ENCODE measurements around the gene CDK14.
"Not testable (repeated sequence)": the region's sequence is repeated elsewhere in the genome, so short reads cannot be mapped to it uniquely, and the experiment has no call there.

CDK14 gene

GRCh38 chr7:90723866-90724265 is 127.7 kb downstream of the CDK14 start:
- no peak for DNase-seq

GRCh38 chr7:90726120-90726519 is 130.0 kb downstream of the CDK14 start:
- no peak for DNase-seq

DNA sequence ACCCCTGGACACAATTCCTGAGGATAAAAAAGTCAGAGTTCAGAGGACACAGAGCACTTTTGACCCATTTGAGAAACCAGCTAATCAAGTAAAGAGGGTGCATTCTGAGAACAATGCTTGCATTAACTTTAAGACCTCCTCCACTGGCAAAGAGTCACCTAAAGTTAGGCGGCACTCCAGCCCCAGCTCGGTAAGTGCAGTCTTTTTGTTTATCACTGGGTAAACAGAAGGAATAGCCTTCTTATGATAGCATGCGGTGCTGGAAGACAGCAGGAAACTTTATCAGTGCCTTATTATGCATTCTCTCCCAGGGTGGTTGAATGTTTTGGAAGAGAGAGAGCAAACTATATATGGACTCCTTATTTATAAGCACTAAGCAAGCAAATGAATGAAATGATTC is 130.5 kb downstream of the CDK14 start:
- DNase-seq: no peak

GRCh38 chr7:90727412-90727811 is 131.3 kb downstream of the CDK14 start:
- DNase-seq: no peak

- DNase-seq: no peak
Observed at GRCh38 chr7:90728568-90728967, 132.4 kb downstream of the CDK14 start.

DNA sequence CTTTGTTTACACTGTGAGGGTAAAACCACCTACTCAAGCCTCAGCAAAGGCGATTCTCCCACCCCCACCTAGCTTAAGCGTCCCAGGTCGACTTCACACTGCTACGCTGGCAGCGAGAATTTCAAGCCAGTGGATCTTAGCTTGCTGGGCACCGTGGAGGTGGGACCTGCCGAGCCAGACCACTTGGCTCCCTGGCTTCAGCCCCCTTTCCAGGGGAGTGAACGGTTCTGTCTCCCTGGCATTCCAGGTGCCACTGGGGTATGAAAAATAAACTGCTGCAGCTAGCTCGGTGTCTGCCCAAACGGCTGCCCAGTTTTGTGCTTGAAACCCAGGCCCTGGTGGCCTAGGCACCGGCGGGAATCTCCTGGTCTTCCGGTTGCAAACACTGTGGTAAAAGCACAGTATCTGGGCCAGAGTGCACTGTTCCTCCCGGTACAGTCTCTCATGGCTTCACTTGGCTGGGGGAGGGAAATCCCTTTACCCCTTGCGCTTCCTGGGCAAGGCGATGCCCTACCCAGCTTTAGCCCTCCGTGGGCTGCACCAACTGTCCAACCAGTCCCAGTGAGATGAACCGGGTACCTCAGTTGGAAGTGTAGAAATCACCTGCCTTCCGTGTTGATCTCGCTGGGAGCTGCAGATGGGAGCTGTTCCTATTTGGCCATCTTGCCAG is 139.6 kb downstream of the CDK14 start:
- DNase-seq: not testable (repeated sequence)

DNA sequence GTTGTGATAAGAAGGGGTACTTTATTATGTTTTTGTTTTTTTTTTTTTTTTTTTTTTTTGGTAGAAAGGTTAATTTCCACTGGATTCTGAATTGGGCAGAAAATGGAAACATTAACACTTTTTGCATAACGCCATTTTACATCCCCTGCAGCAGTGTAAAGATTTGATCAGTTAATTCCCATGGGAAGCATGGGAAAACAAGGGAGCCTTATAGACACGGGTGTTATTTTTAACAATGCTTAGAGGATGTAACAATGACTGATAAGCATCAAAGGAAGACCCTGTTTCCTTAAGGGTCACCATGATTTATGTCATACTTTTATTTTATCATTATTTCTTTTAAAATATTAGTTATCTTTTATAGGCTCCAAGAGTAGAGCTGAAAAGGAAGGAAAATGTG is 140.2 kb downstream of the CDK14 start:
- no peak for DNase-seq

DNA sequence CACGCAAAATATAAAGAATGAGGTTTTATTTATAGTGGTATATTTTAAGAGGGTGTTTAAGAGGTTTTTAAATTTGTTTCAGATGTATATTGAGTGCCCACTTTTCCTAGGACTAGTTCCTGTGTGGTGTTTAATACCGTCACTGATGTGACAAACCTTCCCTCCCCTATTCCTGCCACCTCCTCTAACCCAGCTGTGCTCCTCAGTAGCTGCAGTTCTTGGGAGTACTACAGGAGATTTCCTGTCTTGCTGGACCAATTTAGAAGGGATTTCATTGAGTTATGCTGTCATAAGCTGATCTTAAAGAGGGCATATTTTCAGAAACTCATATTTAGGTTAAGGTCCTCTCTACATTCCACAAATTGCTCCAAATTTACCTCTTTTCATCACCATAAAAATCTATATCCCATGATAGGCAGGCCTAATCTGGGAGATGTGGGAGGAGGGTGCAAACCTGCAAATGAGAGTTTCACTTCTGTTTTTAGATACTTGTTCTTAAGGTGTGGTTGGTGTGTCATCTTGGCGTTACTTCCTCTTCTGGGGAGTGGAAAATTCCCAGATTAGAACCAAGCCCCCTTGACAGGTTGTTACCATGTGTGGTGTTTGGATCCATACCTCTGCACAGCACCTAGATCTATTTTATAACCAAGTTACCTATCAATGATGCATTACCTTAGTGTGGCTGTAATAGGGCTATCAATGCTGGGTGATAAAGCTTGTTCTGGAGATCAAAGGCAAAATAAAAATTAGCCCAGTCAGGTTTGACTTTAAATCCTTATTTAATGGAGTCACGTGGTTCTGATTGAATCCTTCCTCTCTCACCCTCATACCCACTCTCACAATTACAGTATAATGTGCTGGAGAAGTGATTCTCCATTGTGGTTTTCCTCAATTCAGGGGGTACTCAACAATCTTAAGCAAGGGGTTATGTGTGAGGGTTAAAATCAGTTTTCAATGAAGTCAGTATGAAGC is 141.1 kb downstream of the CDK14 start:
- DNase-seq: no peak

GRCh38 chr7:90738249-90738648 is 142.1 kb downstream of the CDK14 start:
- no peak for DNase-seq

GRCh38 chr7:90739716-90740115 is 143.6 kb downstream of the CDK14 start:
- no peak for DNase-seq

- DNase-seq: no peak
Observed at GRCh38 chr7:90740386-90740785, 144.3 kb downstream of the CDK14 start.

GRCh38 chr7:90743626-90744025 is 147.5 kb downstream of the CDK14 start:
- no peak for DNase-seq

GRCh38 chr7:90747516-90747915 is 151.4 kb downstream of the CDK14 start:
- DNase-seq: no peak

GRCh38 chr7:90749262-90749661 is 153.1 kb downstream of the CDK14 start:
- no peak for DNase-seq

DNA sequence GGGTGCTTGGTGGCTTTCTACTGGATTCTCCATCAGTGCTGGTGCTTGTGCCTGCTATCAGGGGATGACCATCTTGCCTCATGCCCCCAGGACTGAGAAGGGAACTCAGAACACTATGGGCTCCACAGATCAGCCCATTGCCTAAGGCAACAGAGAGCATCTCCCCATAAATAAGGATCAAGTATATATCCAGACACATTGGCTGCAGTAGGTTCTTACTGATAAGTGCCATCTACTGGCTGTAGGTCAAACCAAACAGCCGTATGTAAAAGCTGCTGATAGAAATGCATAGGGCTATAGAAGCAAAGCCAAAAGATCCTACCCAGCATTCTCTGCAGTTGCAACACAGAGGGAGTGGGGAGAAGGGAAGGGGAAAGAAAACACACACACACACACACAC is 153.7 kb downstream of the CDK14 start:
- DNase-seq: no peak

DNA sequence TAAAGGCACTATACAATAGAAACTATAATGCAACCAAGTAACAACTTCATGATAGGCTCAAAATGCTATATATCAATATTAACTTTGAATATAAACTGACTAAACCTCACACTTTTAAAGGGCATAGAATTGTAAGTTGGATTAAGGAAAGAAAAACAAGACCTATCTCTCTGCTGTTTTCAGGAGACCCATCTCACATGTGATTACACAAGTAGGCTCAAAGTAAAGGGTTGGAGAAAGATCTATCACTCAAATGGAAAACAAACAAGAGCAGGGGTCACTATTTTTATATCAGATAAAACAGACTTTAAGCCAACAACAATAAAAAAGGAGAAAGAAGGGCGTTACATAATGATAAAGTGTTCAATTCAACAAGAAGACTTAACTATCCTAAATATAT is 155.5 kb downstream of the CDK14 start:
- DNase-seq: no peak

DNA sequence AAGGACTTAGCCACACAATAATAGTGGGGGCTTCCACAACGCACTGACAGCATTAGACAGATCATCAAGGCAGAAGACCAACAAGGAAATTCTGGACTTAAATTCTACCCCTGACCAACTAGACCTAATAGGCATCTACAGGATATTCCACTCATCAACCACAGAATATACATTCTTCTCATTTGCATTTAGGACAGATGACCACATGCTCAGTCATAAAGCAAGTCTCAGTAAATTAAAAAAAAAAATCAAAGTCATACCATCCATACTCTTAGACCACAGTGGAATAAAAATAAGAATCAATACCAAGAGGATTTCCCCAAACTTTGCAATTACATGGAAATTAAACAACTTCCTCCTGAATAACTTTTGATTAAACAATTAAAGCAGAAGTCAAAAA is 155.9 kb downstream of the CDK14 start:
- DNase-seq: no peak

DNA sequence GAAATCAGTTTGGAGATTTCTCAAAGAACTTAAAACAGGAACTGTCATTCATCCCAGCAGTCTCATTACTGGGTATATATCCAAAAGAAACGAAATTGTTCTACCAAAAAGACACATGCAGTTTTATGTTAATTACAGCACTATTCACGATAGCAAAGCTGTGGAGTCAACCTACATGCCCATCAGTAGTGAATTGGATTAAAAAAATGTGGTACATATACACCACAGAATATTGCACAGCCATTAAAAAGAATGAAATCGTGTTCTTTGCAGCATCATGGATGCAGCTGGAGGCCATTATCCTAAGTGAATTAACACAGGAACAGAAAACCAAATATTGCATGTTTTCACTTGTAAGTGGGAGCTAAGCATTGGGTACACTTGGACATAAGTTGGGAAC is 158.9 kb downstream of the CDK14 start:
- no peak for DNase-seq

- DNase-seq: no peak
Observed at GRCh38 chr7:90756366-90756765, 160.2 kb downstream of the CDK14 start.

- not testable (repeated sequence) for DNase-seq
Observed at GRCh38 chr7:90757565-90757950, 161.4 kb downstream of the CDK14 start.

DNA sequence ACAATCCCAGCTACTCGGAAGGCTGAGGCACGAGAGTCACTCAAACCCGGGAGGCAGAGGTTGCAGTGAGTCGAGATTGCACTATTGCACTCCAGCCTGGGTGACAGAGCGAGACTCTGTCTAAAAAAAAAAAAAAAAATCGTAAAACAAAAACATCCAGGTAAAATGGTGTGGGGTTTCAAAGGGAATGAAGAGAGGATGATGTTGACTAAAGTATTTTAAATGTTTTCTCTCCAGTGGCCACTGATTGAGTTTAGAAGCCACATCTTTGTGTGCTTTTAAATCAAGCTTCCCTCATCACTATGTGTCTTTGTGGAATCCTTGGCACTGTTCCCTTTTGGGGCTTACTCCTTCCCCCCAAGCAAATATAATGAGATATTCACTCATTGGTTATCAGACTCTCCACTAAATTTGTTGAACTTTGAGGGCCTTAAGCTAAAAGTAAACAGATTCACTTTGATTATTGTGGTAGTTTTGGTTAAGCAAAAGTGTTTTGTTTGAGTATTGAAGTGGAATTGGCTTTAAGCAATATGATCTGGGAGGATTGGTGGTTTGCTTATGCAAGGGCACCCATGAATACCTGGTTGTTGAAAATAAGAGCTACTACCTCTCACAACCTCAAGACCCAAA is 162.9 kb downstream of the CDK14 start:
- DNase-seq: no peak

DNA sequence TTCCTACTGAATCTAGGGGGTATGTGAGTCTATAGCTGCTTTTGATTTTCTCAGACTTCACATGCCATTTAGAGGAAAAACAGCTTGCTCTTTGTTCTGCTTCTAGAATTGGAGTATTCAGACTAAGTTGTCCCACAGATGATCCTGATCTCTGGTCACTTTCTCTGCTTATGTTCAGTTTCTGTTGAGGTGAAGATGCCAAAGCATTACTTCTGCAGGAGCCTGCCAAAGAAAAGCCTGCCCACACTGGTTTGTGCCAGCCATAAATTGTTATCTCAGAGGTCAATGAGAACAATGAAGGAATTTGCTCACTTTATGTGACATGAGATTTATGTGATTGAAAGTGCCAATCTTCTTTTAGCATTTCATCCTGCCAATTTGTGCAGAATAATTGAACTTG is 163.6 kb downstream of the CDK14 start:
- DNase-seq: no peak

- no peak for DNase-seq
Observed at GRCh38 chr7:90760892-90761291, 164.8 kb downstream of the CDK14 start.

DNA sequence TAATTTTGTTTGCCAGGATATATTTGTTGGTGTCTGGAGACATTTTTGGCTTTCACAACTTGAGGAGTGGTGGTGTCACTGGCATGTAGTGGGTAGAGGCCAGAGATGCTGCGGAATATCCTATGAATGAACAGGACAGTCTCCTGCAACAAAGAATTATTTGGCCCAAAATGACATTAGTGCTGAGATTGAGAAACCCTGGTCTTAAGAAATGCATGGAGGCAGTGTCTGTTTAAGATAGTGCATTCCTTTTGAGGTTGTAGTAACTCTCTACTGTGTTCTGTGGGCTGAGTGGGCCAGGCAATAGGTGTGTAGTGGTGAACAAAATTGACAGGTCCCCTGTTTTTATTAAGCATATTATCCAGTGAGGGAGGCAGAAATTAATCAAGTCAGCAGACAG is 165.5 kb downstream of the CDK14 start:
- no peak for DNase-seq
